Measurements from ENCODE around the gene POU2AF1. TPM values are rescaled to one million over a fixed set of nuclear protein-coding genes. Genes with fewer than 3 reads are reported as not detected.

POU2AF1 gene
- total RNA-seq, 1 donor from 2014 or later = 9.3 TPM

DNA sequence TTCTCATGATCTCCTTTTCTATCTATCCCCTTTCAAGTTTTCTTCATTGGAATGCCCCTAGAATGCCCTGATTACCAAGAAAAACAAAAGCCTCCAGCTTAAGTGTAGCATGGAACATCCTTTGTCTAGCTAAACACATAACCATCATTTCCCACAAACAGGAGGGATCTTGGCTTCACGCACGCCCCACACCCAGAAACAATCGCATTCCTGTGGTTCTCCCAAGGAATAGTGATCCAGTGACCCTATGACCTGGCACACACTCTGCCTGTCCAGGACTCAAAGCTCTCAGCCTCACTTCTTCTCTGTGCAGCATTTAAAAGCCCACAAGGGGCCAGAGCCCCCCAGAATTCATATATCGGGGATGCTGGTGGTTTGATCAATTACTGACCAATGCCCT, 9.3 kb upstream of the POU2AF1 start:
- intact Hi-C loops (cut with micrococcal nuclease) = no loop called here

DNA sequence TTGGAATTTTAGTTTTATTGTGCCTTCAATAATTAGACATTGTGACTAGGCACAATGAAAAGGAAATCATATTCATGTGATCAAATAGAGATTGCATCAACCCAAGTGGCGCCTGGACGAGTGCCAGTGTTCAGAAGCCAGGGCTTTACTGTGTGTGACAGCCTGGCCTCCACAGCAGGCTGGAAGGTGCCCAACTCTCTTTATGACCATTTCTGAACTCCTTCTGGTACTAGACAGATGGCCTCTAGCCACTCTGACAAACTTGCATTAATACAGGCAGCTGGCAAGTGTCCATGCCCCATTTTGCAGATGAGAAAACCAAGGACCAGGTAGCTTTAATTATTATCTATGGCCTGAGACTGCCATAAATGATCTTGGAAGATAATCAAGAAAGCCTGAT, 8.3 kb upstream of the POU2AF1 start:
- intact Hi-C loops (cut with micrococcal nuclease) = no loop called here

DNA sequence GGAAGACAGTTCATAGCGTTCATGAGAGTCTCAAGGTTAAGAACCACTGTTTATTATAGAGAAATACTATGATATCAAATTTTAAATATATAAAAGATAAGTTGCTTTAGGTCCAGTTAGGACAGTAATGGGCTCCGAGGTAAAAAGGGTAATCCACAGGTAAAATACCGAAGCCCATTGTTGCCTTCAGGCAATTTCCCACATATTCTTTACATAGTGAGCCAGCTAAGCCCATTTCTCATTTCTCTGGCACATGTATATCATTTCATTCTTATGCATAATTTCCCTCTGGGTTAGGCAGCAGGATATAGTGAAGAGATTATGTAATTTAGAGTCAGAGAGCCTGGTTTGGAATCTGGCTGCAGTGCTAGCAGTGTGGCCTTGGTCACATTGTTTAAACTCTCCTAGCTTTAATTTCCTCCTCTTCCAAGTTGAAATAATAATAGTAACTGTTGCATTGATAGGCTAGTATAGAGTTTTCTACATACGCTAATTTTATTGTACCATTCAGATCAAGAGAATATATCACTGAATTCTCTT, 7.6 kb upstream of the POU2AF1 start:
- intact Hi-C loops (cut with micrococcal nuclease) = no loop called here

DNA sequence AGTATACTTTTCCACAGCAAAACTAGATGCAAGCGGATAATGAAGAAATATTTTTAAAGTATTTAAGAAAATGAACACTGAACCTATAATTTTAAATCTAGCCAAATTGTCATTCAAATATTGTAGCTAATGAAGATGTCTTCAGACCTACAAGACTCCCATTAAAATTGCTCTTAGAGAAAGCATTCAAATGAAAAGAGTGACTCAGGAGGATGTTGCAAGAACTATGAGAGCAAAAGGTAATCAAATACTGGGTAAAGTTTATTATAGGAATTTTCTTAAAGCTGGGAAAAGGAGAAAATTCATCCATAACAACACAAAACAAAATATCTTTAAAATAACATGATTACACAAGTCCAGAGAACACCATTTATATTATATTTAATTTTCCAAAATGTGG, 5.4 kb upstream of the POU2AF1 start:
- intact Hi-C loops (cut with micrococcal nuclease) = no loop called here

DNA sequence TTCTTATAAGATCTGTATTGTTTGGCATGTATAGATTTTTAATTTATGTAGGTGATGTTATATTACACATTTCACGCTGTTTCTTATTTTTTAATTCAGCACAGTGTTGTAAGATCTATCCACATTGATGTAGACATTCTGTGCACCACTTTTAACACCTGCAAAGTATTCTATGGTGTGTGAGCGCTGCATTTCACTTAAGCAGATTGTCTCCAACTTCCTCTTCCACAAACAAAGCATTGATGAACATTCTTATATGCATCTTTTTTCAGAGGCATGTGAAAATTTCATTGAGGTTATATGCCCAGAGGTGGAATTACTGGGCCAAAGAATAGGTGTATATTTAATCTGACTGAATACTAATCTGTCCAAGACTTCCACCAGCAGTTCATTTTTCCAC, 3.4 kb upstream of the POU2AF1 start:
- intact Hi-C loops (cut with micrococcal nuclease) = no loop called here

DNA sequence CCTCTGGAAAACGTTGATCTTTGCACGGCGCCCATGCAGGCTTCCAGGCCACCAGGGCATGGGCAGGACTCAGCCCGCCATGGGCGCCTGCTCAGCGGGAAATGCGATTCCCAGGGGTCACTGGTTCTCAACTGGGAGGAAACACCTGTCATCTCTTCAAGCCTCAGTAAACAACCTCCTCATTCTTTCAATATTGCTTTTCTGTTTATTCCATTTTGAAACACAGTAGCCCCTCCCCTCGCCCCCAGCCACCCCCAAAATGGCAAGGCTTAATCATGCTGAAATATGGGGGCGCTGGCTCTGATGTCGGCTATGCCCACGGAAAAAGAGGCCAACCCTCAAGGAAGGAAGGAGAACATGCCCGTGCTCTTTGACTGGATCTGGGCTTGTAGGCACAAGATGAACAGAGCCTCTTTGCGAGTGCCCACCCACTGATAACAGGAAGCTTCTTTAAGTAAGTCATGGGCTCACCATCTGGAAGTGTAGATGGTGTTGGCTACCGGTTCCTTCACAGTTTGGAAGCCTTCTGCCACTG, 594 bp upstream of the POU2AF1 start:
- intact Hi-C loops (cut with micrococcal nuclease) = loop anchor here (1.0 to 10.0 kb wide), 9 partner anchors 15 to 1035 kb away; partner anchors contain the start of genes CFAP68, FDXACB1, PPP2R1B and SIK2

DNA sequence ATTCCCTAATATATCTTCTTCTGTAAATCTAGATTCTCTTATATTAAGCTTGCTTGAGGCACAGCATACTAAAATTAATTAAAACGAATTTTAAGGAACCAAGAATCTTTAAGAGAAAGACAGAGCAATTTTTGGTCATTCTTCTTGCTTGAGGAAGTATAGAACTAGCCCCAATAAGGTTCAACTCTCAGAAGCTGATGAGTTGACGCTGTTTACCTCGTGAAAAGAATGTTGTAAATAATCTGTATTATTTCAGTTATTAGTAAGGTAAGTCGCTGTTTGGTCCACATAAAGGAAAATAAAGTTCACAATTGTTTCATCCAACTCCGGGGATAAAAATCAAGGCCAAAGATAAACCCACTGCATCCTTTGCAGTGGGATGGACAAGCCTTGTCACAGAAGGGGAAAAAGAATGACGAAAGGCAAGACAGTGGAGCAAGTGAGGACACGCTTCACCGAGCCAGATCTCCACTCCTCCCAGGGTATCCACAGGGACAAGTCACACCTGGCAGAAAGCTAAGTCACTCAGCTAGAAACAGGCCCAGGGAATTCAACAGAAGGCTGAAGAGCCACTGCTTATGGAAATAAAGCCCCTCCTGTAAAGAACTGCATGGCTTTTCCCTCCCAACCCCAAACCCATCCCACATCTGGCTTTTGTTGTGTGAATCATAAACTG, 752 bp downstream of the POU2AF1 start:
- intact Hi-C loops (cut with micrococcal nuclease) = loop anchor here (2.0 to 10.0 kb wide), 7 partner anchors 14 to 1034 kb away; partner anchors contain the start of genes CFAP68, FDXACB1, PPP2R1B and SIK2

DNA sequence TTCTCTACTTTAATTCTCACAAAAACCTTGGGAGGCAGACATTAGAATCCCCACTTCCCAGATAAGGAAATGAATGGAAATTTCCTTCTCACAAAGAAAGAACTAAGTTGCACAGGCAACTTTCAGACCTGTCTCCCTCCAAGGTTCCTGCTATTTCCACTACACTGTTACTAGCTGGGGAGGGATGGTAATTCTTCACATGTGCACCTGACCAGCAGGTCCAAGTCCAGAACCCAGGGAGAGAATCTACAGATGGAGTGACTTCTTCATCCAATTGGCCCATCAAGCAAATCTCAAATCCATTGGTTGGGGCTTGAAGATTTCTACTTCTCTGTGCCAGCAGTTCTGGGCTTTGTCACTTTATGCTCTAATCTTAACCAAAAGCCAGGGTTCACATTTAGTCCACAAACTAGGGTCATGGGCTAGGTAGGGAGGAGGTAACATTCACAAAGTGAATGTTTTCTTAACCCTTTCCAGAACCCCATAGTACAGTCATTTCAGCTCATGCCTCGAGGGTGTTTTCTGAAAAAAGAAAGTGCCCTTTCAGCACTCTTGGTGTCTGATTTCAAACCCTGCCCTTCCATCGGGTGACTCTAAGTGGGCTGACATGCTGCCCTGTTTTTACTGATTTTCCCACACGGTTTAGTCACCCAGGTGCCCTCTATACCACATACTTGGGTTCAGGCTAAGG, 2.7 kb downstream of the POU2AF1 start:
- intact Hi-C loops (cut with micrococcal nuclease) = loop anchor here (5.0 to 10.0 kb wide), 5 partner anchors 161 to 1032 kb away; partner anchors contain the start of genes CFAP68, FDXACB1 and SIK2

DNA sequence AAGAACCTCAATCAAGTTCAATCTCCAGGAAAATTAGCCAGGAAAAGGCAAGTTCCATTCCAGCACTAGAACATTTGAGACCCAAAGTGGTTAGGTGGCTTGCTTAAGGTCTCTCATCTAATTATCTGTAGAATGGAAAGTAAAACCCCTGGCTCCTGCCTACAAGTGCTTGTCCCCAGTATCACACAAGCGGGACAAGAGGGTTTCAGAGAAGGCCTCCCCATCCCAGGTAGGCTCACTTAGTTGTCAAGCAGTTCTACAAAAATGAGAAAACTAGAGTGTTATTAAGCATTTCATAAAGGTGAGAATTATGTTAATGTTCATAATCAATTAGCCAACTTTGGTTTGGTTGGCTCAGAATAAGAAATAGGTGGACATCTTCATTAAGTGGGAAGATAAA, 5.5 kb downstream of the POU2AF1 start:
- intact Hi-C loops (cut with micrococcal nuclease) = loop anchor here (10.0 kb wide), 2 partner anchors 231 to 1029 kb away; partner anchors contain the start of gene SIK2

DNA sequence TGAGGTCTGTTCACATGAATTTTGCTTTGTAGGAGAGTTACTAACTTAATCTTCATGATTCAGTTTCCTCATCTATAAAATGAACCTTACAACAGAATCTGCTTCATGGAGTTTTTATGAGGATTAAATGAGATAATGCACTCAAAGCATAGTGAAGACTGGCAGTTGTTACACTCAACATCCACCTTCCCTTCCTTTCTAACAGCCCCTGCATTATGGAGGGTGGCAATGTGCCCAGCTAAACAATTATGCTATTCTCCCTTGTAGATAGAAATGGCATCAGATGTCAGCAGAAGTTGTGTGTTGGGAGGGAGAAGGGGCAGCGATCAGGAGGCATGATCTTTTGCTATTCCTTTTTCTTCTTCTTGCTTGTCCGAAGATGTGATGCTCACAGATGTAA, 6.5 kb downstream of the POU2AF1 start:
- intact Hi-C loops (cut with micrococcal nuclease) = loop anchor here (10.0 kb wide), 2 partner anchors 232 to 1028 kb away; partner anchors contain the start of gene SIK2

DNA sequence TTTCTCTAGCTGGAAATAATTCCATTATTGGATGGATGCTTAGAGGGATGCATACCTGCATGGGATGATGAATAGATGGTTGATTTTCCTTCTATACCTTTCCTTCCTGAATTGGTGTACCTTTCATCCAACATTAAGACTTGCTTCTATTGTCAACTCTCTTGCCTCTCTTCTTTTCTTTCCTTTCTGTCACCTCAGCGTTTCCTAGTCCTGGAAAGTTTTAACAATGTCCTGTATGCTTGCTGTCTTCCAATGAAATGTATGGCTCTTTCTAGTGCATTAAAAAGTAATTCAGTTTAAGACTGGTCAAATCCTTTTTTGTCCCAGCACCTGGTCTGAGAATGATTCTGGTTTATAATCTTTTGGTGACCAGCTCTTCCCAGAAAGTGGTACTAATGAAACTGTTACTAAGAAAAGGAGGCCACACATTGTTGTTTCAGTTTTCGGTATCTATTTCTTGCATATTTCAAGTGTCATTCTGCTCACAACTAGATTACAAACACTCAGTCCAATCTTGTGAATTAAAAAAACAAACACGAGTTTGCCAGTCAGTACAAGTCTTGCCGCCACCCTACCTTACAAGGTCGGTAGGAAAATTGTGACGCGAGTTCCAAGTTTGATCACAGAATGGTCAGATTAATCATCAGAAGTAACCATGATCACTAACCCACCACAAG, 8.0 kb downstream of the POU2AF1 start:
- intact Hi-C loops (cut with micrococcal nuclease) = loop anchor here (10.0 kb wide), 2 partner anchors 234 to 1026 kb away; partner anchors contain the start of gene SIK2

DNA sequence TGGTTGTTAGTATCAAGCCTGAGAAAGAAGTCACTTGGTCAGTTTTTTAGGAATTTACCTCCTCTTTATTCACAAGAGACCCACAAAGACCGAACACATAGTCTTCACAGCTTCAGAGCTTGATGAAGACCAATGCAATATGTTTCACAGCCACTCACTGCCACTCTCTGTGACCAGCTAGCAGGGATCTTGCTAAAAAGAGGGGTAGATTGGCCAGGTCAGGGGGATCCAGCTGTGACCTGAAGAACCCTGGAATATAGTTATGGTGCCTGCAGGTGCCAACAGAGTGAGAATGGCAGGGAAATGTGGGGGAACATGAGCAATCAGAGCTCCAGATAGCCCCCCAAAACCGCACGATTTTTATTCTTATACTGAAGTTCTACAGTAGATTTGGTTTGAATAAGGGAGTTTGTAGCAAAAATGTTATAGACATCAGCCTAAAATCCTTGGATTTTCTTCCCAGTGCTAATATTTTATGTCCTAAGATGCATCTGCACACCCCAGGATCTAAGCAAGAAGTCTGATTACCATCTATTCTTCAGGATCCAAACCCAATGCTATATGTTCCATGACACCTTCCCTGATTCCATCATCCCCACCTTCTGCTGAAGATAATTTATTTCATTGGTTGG, 8.7 kb downstream of the POU2AF1 start:
- intact Hi-C loops (cut with micrococcal nuclease) = loop anchor here (10.0 kb wide), 2 partner anchors 234 to 1026 kb away; partner anchors contain the start of gene SIK2

DNA sequence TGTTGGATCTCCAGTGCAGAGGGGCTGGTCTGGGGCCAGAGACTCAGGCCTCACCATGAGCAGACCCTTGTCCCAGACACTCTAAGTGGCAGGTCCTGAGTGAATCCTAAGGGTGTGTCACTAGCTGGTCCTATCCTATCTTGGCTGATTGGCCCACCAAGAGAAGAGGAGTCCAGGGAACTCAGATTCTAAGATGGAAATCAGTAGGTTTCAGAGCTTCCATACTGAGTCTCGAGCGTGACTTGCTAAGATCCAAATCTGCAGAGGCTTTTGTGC, 10.9 kb downstream of the POU2AF1 start:
- intact Hi-C loops (cut with micrococcal nuclease) = no loop called here

DNA sequence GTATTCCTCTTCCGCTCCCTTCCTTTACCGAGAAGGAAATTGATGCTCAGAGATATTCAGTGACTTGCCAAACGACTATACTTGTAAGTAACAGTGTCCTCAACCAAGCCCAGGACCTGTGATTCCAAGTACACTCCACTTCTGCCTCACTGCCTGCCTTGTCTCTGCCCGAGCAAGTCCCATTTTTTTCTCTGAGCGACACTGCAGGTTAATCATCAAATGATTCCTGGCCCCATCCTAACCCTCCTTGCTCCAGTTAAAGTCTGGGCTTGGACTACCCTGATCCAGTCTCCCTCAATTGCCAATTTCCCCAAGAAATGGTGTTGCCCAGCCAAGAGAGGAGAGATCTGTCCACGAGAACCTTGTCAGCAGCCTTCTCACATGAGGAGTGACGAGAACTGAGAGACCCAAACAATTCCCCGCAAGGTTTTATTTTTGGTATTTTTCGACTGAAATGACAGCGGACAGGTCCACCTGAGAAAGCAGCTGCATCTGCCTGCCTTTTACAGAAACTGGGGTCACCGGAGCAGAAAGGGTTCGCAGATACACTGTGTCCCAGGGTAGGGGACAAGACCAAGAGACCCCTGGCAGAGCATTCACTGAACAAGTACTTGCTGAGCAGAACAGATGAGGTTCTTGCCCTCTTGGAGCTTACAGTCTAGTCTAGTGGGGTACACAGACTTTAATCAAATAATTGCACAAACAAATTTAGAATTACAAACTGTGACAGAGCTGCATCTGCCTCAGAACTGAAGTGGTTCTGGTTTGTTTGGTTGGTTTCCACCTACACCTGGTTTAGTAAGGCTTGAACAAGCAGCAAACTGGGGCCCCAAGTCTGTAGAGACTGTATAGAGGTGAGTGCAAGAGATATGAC, 11.4 kb downstream of the POU2AF1 start:
- intact Hi-C loops (cut with micrococcal nuclease) = no loop called here

DNA sequence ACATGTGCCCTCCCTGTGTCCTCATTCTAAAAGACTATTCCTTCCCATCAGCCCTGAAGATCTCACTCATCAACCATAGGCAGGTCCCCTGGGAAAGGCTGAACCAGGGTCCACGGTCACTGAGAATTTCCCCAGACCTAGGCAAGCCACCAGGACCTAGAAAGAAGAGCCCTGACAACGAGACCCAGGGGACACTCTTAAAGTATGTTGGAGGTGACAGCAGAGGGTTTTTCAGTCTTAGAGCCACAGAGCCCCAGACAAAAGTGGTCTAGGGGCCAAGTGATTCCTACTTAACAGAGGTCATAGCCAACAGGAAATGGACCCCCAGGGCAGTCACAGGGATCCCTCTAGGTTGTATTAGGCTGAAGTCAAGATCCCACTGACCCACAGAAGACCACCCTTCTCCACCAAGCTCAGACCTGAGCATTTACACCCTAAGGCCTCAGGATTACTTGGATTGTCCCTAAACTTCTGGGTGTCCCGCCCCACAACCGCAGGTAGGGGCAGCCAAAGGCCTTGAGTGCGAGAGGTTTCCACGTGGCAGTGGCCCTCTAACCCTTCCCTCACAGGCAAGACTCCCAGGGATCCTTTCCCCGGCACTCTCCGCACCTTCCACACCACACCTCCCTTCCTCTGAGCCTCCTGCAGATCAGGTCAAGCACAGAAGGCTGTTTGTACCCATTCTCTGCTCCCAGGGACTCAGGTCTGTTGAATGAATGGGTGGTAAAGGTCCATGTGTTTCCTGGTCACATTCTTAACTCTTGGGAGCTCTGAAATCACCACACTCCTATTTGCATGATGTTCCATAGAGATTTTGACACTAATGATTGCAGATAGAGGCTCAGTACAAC, 12.3 kb downstream of the POU2AF1 start:
- intact Hi-C loops (cut with micrococcal nuclease) = no loop called here

DNA sequence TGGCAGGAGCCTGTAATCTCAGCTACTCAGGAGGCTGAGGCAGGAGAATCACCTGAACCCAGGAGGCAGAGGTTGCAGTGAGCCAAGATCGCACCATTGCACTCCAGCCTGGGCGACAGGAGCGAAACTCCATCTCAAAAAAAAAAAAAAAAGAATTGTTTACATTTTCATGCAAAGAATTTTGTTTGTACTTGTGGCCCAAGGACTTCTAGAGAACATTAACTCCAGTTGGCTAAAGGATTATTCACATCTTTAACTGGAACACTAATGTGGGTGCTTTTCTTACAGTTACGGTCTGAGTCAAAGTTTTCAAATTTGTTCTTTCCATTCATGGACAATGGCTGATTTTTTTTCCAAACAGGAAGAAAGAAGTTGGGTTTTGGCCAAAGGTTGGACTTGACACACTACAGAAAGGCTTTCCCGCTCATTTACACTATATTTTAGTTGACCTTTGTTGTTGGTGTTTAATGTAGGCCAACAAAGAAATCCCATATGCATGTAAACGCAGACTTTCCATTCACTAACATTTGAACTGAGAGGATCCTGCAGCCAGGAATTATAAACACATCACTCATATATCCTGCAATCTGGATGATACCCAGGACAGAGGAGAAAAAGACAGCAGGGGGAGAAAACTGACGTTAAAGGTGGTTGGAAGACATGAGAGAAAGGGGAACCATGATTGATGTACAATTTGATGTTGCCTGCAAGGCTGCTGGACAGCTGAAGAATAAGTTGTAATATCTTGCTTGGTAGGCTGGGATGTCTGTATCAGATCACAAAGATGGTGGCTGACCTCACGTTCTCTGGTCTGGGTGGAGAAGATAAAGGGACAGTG, 13.1 kb downstream of the POU2AF1 start:
- intact Hi-C loops (cut with micrococcal nuclease) = loop anchor here (2.0 kb wide), 1 partner anchor 13 kb away; the partner anchor contains the start of gene POU2AF1

DNA sequence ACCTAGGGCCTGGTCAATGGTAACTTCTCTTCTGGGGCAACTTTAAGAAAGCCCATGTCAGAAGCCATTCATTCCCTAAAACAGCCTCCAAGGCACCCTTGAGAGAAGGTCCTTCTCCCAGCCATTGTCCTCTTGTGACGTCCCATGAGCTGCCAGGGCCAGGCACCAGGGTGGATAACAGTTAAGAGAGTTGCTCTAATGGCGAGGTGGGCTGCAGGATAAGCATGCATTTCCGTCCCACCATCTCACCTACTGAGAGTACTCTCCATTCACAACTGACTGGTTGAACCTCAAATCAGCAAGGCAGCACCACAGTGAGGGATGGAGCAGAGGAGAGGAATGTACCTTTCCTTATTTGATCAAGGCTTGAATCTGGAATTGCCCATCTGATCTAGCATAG, 14.6 kb downstream of the POU2AF1 start:
- intact Hi-C loops (cut with micrococcal nuclease) = loop anchor here (2.0 kb wide), 1 partner anchor 14 kb away; the partner anchor contains the start of gene POU2AF1

DNA sequence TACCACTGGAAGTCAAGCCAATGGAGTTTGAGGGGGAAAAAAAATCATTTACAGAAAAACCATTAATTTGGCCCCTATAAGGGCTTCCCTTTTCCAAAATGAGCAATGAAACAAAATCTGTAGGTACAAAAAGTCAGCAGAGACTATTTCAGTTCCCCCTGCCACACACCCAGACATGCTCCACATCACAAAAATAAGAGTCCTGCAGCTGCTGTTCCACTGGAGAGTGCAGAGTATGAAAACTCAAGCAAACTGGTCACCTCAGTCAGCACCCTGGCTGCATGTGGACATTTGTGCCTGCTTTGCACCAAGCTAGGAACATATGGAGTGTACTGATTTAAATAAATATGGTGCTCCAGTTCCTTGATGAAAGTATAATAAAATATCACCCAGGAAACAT, 15.1 kb downstream of the POU2AF1 start:
- intact Hi-C loops (cut with micrococcal nuclease) = loop anchor here (2.0 kb wide), 1 partner anchor 15 kb away; the partner anchor contains the start of gene POU2AF1

Measured in T-helper 1 cell treated with Interleukin-12 subunit alpha and Interleukin-12 subunit beta and Interleukin-4 antibody, amounts not matched to agents 30 ng/mL and 1 ng/mL, for 36 hours (primary cell).